SH-SY5Y (cell line): ENCODE results near the gene SKOR1.

Source experiments
- GATA2 ChIP-seq: IDR thresholded peaks from 2 replicates; pipeline ENCODE4 v1.6.1; 2011; ENCODE audit warnings: mild to moderate bottlenecking, low read depth, low read length
- GATA3 ChIP-seq: IDR thresholded peaks from 2 replicates; pipeline ENCODE4 v1.6.1; 2011; ENCODE audit warnings: low read depth, mild to moderate bottlenecking, low read length, moderate library complexity

GRCh38 chr15:67819636-67820035, 5.7 kb upstream of the SKOR1 start:
- no peak for TF ChIP-seq GATA2
- TF ChIP-seq GATA3 = no peak
